Measurements from ENCODE around the gene PRDX5.

PRDX5 gene

GRCh38 chr11:64362339-64362738, 44.4 kb downstream of the PRDX5 start:
- DNase-seq (ENCODE audit: low spot score) = no peak

GRCh38 chr11:64364435-64364834, 46.5 kb downstream of the PRDX5 start:
- no peak for DNase-seq (ENCODE audit: low spot score)

GRCh38 chr11:64364911-64365310, 47.0 kb downstream of the PRDX5 start:
- no peak for DNase-seq (ENCODE audit: low spot score)

DNA sequence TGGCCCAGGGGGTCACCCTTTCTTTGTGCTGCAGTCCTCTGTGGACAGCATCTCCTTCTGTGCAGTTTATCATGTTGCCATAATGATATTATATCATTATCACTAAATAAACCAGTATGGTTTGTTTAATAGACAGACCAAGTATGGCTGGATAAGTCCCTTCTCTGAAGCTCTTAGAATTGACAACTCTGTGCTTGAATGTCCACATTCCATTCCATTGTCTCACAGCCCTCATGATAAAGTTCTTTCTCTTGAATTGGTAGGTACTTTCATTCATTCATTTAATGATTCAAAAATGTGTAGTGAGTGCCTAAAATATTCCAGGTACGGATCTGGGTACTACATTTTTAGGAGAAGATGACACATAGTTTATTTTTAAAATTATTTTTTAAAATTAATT, 48.8 kb downstream of the PRDX5 start:
- DNase-seq (ENCODE audit: low spot score) = no peak

- no peak for DNase-seq (ENCODE audit: low spot score)
Measured at GRCh38 chr11:64367931-64368672, 50.2 kb downstream of the PRDX5 start.

DNA sequence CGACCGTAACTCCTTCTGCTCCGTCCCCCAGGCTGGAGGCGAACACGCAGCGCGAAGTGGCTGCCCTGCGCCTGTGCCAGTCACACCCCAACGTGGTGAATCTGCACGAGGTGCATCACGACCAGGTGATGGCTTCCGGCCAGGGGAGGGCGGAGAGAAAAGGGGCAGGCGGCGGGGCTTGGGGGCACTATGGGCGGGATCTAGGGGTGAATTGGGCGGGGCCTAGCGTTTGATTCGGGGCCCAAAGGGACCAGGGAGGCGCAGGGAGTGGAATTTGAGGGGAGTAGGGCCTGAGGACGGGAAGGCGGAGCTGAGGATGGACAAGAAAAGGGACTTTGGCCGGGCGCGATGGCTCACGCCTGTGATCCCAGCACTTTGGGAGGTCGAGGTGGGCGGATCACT, 50.8 kb downstream of the PRDX5 start:
- no peak for DNase-seq (ENCODE audit: low spot score)

GRCh38 chr11:64369440-64370421, 51.8 kb downstream of the PRDX5 start:
- no peak for DNase-seq (ENCODE audit: low spot score)

DNA sequence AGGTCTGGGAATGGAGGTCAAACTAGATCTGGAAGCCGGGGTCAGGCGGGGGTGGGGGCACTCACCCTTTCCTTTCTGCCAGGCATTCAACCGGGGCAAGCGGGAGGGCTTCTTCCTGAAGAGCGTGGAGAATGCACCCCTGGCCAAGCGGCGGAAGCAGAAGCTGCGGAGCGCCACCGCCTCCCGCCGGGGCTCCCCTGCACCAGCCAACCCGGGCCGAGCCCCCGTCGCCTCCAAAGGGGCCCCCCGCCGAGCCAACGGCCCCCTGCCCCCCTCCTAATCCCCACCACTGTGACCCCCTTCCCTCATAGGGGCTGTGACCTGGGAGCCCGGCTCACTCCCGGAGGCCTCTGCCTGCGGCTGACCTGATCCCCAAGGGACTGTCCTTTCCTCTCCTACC, 53.3 kb downstream of the PRDX5 start:
- no peak for DNase-seq (ENCODE audit: low spot score)

All from activated CD4-positive, alpha-beta T cell treated with anti-CD3 and anti-CD28 coated beads, Interleukin-2, Interleukin-4, amounts not matched to agents 100 ng/mL and 50 ng/mL, durations not matched to agents 16 hours and 8 hours (primary cell).